ENCODE data around the gene TRAF4. TPM values are rescaled to one million over a fixed set of nuclear protein-coding genes. Genes with fewer than 3 reads are reported as not detected.

Gene TRAF4
- total and polyA plus RNA-seq, 9 of the 15 experiments (the other 6 are each of a cell fraction or from before 2014, with no cell fraction given), result 2.4 to 147 (median 72.4) TPM

DNA sequence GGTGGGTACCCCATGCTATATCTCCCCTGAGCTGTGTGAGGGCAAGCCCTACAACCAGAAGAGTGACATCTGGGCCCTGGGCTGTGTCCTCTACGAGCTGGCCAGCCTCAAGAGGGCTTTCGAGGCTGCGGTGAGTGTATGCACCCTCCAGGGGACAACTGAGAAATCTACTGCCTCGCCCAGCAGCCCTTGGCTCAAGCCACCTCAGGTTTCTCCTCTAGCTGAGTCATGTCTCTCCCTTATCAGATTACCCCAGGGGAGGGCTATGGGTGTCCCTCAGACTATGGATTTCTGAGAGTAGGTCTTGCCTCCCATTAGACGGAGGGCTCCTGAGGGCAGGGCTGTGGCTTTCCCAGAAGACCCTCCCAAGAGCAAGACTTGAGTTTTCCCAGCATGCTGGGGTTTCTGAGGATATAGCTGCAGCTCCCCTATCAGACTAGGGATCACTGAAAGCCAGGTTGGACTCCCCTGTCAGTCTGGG lies 8.5 kb upstream of the TRAF4 start (continued):
- TF ChIP-seq, protein P1, sequence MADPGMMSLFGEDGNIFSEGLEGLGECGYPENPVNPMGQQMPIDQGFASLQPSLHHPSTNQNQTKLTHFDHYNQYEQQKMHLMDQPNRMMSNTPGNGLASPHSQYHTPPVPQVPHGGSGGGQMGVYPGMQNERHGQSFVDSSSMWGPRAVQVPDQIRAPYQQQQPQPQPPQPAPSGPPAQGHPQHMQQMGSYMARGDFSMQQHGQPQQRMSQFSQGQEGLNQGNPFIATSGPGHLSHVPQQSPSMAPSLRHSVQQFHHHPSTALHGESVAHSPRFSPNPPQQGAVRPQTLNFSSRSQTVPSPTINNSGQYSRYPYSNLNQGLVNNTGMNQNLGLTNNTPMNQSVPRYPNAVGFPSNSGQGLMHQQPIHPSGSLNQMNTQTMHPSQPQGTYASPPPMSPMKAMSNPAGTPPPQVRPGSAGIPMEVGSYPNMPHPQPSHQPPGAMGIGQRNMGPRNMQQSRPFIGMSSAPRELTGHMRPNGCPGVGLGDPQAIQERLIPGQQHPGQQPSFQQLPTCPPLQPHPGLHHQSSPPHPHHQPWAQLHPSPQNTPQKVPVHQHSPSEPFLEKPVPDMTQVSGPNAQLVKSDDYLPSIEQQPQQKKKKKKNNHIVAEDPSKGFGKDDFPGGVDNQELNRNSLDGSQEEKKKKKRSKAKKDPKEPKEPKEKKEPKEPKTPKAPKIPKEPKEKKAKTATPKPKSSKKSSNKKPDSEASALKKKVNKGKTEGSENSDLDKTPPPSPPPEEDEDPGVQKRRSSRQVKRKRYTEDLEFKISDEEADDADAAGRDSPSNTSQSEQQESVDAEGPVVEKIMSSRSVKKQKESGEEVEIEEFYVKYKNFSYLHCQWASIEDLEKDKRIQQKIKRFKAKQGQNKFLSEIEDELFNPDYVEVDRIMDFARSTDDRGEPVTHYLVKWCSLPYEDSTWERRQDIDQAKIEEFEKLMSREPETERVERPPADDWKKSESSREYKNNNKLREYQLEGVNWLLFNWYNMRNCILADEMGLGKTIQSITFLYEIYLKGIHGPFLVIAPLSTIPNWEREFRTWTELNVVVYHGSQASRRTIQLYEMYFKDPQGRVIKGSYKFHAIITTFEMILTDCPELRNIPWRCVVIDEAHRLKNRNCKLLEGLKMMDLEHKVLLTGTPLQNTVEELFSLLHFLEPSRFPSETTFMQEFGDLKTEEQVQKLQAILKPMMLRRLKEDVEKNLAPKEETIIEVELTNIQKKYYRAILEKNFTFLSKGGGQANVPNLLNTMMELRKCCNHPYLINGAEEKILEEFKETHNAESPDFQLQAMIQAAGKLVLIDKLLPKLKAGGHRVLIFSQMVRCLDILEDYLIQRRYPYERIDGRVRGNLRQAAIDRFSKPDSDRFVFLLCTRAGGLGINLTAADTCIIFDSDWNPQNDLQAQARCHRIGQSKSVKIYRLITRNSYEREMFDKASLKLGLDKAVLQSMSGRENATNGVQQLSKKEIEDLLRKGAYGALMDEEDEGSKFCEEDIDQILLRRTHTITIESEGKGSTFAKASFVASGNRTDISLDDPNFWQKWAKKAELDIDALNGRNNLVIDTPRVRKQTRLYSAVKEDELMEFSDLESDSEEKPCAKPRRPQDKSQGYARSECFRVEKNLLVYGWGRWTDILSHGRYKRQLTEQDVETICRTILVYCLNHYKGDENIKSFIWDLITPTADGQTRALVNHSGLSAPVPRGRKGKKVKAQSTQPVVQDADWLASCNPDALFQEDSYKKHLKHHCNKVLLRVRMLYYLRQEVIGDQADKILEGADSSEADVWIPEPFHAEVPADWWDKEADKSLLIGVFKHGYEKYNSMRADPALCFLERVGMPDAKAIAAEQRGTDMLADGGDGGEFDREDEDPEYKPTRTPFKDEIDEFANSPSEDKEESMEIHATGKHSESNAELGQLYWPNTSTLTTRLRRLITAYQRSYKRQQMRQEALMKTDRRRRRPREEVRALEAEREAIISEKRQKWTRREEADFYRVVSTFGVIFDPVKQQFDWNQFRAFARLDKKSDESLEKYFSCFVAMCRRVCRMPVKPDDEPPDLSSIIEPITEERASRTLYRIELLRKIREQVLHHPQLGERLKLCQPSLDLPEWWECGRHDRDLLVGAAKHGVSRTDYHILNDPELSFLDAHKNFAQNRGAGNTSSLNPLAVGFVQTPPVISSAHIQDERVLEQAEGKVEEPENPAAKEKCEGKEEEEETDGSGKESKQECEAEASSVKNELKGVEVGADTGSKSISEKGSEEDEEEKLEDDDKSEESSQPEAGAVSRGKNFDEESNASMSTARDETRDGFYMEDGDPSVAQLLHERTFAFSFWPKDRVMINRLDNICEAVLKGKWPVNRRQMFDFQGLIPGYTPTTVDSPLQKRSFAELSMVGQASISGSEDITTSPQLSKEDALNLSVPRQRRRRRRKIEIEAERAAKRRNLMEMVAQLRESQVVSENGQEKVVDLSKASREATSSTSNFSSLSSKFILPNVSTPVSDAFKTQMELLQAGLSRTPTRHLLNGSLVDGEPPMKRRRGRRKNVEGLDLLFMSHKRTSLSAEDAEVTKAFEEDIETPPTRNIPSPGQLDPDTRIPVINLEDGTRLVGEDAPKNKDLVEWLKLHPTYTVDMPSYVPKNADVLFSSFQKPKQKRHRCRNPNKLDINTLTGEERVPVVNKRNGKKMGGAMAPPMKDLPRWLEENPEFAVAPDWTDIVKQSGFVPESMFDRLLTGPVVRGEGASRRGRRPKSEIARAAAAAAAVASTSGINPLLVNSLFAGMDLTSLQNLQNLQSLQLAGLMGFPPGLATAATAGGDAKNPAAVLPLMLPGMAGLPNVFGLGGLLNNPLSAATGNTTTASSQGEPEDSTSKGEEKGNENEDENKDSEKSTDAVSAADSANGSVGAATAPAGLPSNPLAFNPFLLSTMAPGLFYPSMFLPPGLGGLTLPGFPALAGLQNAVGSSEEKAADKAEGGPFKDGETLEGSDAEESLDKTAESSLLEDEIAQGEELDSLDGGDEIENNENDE (IDR thresholded peaks at IDR 0.05; ENCODE audit: low read depth, low read length), result no peak
- TF ChIP-seq DNMT1 (IDR thresholded peaks at IDR 0.05) (no peak), CCAR2 (IDR thresholded peaks at IDR 0.05; ENCODE audit: low read depth, low read length) (no peak), FOXA1 (IDR thresholded peaks at IDR 0.05; ENCODE audit: borderline replicate concordance) (no peak), MCM3 (IDR thresholded peaks at IDR 0.05) (no peak)
- TF ChIP-seq, protein P2, sequence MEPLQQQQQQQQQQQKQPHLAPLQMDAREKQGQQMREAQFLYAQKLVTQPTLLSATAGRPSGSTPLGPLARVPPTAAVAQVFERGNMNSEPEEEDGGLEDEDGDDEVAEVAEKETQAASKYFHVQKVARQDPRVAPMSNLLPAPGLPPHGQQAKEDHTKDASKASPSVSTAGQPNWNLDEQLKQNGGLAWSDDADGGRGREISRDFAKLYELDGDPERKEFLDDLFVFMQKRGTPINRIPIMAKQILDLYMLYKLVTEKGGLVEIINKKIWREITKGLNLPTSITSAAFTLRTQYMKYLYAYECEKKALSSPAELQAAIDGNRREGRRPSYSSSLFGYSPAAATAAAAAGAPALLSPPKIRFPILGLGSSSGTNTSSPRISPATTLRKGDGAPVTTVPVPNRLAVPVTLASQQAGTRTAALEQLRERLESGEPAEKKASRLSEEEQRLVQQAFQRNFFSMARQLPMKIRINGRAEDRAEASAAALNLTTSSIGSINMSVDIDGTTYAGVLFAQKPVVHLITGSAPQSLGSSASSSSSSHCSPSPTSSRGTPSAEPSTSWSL (CRISPR knock-in tag; IDR thresholded peaks at IDR 0.05; ENCODE audit: borderline replicate concordance), result 0 out of 2 replicates have a peak, but pooled peaks have one; percentile 89
- TF ChIP-seq, protein P3, sequence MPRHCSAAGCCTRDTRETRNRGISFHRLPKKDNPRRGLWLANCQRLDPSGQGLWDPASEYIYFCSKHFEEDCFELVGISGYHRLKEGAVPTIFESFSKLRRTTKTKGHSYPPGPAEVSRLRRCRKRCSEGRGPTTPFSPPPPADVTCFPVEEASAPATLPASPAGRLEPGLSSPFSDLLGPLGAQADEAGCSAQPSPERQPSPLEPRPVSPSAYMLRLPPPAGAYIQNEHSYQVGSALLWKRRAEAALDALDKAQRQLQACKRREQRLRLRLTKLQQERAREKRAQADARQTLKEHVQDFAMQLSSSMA (CRISPR knock-in tag; IDR thresholded peaks at IDR 0.05), result no peak
- TF ChIP-seq, protein P4, sequence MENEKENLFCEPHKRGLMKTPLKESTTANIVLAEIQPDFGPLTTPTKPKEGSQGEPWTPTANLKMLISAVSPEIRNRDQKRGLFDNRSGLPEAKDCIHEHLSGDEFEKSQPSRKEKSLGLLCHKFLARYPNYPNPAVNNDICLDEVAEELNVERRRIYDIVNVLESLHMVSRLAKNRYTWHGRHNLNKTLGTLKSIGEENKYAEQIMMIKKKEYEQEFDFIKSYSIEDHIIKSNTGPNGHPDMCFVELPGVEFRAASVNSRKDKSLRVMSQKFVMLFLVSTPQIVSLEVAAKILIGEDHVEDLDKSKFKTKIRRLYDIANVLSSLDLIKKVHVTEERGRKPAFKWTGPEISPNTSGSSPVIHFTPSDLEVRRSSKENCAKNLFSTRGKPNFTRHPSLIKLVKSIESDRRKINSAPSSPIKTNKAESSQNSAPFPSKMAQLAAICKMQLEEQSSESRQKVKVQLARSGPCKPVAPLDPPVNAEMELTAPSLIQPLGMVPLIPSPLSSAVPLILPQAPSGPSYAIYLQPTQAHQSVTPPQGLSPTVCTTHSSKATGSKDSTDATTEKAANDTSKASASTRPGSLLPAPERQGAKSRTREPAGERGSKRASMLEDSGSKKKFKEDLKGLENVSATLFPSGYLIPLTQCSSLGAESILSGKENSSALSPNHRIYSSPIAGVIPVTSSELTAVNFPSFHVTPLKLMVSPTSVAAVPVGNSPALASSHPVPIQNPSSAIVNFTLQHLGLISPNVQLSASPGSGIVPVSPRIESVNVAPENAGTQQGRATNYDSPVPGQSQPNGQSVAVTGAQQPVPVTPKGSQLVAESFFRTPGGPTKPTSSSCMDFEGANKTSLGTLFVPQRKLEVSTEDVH (IDR thresholded peaks at IDR 0.05; ENCODE audit: low read depth, partially characterized antibody), result no peak
- TF ChIP-seq, protein P5, sequence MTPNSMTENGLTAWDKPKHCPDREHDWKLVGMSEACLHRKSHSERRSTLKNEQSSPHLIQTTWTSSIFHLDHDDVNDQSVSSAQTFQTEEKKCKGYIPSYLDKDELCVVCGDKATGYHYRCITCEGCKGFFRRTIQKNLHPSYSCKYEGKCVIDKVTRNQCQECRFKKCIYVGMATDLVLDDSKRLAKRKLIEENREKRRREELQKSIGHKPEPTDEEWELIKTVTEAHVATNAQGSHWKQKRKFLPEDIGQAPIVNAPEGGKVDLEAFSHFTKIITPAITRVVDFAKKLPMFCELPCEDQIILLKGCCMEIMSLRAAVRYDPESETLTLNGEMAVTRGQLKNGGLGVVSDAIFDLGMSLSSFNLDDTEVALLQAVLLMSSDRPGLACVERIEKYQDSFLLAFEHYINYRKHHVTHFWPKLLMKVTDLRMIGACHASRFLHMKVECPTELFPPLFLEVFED (CRISPR knock-in tag; conservative IDR thresholded peaks at IDR 0.05), result 0 out of 2 replicates have a peak, but pooled peaks have one; percentile 51

All from K562 (cell line).